BLaER1 (cell line): Measurements from ENCODE around the gene RORB.

Source experiments
- H3K27ac ChIP-seq: shearing (Covaris generic); formaldehyde crosslinking; 2 replicates; pipeline ENCODE4 v1.8.1; 2022
- H3K27me3 ChIP-seq: shearing (Covaris generic); formaldehyde crosslinking; 2 replicates; pipeline ENCODE4 v1.8.1; 2022
- H3K36me3 ChIP-seq: shearing (Covaris generic); formaldehyde crosslinking; 2 replicates; pipeline ENCODE4 v1.8.1; 2022
- H3K4me1 ChIP-seq: shearing (Covaris generic); formaldehyde crosslinking; 2 replicates; pipeline ENCODE4 v1.8.1; 2022
- H3K4me2 ChIP-seq: shearing (Covaris generic); formaldehyde crosslinking; 2 replicates; pipeline ENCODE4 v1.8.1; 2022
- H3K4me3 ChIP-seq: shearing (Covaris generic); formaldehyde crosslinking; 2 replicates; pipeline ENCODE4 v1.8.1; 2022
- H3K9ac ChIP-seq: shearing (Covaris generic); formaldehyde crosslinking; 2 replicates; pipeline ENCODE4 v1.8.1; 2022
- H3K9me3 ChIP-seq: shearing (Covaris generic); formaldehyde crosslinking; 2 replicates; pipeline ENCODE4 v1.8.1; 2022
- H4K20me1 ChIP-seq: shearing (Covaris generic); formaldehyde crosslinking; 2 replicates; pipeline ENCODE4 v1.8.1; 2022
- Cebpa-rat ChIP-seq: shearing (Covaris generic); IDR thresholded peaks from 2 replicates; pipeline ENCODE4 v1.8.1; 2022

RORB gene

DNA sequence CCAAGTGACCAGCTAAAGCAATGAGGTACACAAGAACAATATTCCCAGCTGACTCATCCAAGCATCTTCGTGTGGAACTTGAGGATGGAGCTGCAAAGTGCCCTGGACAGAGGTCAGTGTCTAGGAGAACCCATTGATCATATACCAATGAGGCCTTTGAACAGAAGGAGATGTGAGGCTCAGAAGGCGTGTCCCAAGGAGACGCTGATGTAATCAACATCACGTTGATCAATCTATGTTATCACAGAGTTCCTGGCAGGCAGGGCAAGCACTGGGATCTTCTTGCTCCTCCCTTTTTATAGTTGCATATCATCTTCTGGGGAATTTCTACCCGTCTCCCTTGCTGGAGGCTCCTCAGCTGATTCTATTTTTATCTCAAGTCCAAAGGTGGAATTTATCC, 227.2 kb downstream of the RORB start:
- no peaks in the 10 kb centered on the region for H3K4me1 ChIP-seq
- no peak overlapping the region for H3K4me2 ChIP-seq
- H3K27me3 ChIP-seq = no peaks in the 10 kb centered on the region
- H3K9me3 ChIP-seq = no peaks in the 10 kb centered on the region
- H3K4me3 ChIP-seq = no peak overlapping the region
- TF ChIP-seq Cebpa-rat = no peak
- H3K27ac ChIP-seq = no peak overlapping the region
- no peak overlapping the region for H3K9ac ChIP-seq
- H4K20me1 ChIP-seq = no peaks in the 10 kb centered on the region
- no peaks in the 10 kb centered on the region for H3K36me3 ChIP-seq

DNA sequence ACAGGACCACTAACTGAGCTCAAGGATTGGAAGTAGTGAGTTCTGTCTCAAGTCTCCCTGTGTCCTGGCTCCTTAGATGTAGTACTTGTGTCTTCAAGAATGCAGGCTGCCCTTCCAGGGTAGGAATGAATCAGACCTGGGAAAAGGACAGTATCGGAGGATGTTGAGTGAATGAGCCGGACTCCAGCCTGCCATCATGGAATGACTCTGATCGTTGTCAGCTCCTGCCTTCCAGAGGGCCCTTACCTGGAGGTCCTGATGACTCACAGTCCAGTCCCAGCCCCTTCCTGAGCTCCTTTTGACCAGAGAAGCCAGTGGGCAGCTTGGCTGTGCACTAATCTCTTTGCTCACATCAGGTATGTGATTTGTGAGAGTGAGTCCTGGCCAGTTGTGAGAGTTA, 229.4 kb downstream of the RORB start:
- Histone ChIP-seq H3K4me3 (no peak overlapping the region), H3K27ac (no peak overlapping the region), H3K36me3 (no peaks in the 10 kb centered on the region), H3K27me3 (no peaks in the 10 kb centered on the region), H3K9ac (no peak overlapping the region), H4K20me1 (no peaks in the 10 kb centered on the region), H3K4me1 (no peaks in the 10 kb centered on the region), H3K9me3 (no peaks in the 10 kb centered on the region), H3K4me2 (no peak overlapping the region)
- TF ChIP-seq Cebpa-rat = no peak

DNA sequence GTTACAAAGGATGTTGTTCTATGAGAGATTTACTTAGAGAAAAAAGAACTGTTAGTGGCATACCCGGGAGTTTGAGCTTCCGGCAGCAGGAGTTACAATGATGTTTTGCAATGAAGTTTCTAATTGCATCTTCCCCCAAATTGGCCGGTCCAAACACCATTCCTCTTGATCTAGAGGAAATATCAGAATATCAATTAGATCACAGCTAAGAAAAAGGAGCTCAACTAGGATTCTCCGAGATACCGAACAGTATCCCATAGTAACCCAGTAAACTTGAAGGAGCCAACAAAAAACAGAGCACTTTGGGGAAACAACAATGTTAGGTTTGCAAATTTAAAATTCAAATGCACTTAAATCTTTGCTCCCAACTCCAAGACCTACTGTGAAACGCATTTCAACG, 231.0 kb downstream of the RORB start:
- no peaks in the 10 kb centered on the region for H3K27me3 ChIP-seq
- no peak for TF ChIP-seq Cebpa-rat
- no peak overlapping the region for H3K4me2 ChIP-seq
- H3K27ac ChIP-seq = no peak overlapping the region
- no peaks in the 10 kb centered on the region for H3K4me1 ChIP-seq
- H3K36me3 ChIP-seq = no peaks in the 10 kb centered on the region
- H3K9me3 ChIP-seq = no peaks in the 10 kb centered on the region
- no peak overlapping the region for H3K4me3 ChIP-seq
- no peak overlapping the region for H3K9ac ChIP-seq
- H4K20me1 ChIP-seq = no peaks in the 10 kb centered on the region

DNA sequence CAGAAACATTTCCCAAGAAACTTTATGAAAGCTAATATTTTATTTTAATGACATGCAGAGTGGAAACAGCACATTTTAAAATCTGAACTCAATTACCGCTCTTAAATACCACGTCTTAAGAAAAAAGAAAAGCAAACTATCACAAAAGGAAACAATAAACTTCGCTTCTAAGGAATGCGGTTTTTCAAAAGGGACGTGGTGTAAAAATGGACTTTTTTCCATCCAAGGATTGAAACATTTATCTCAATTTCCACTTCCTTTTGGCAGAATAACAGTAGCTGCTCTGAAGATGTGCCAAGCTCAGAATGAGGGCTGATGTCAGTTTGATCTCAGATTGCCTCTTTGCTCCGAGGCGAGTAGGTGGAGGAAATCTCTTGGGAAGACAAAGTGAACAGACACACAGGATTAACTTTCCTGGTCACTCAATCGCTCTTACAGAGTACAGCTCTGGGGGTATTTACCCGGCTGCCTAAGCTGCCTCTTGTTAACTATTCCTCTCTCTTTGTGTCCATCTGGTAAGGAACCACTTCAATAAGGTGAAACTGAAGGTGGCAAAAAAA, 232.1 kb downstream of the RORB start:
- no peaks in the 10 kb centered on the region for H3K27me3 ChIP-seq
- H3K4me3 ChIP-seq = no peak overlapping the region
- TF ChIP-seq Cebpa-rat = no peak
- H3K9ac ChIP-seq = no peak overlapping the region
- no peaks in the 10 kb centered on the region for H4K20me1 ChIP-seq
- no peaks in the 10 kb centered on the region for H3K36me3 ChIP-seq
- no peaks in the 10 kb centered on the region for H3K9me3 ChIP-seq
- no peak overlapping the region for H3K4me2 ChIP-seq
- H3K27ac ChIP-seq = no peak overlapping the region
- no peaks in the 10 kb centered on the region for H3K4me1 ChIP-seq

DNA sequence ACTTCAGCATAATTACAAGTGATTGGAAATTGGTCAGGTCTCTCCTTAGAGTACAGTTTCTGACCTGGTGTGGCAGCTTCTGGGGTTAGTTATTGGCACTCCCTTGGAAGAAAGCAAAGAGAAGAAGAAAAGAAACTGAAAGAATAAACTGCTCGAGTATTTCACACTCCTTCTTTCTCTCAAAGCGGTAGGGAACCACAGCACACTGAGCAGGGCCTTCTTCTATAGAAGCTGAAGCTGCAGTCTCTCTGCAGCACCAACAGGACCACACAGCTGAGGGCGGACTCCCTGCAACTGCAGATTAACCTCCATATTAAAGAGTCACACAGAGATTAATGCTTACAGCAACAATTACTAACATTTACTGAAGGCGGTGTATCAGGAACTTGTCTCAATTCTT, 238.6 kb downstream of the RORB start:
- Histone ChIP-seq H3K4me3 (no peak overlapping the region), H3K4me1 (no peaks in the 10 kb centered on the region), H3K27ac (no peak overlapping the region), H3K36me3 (no peaks in the 10 kb centered on the region), H3K9ac (no peak overlapping the region), H4K20me1 (no peaks in the 10 kb centered on the region), H3K9me3 (no peaks in the 10 kb centered on the region), H3K27me3 (no peaks in the 10 kb centered on the region), H3K4me2 (no peak overlapping the region)
- TF ChIP-seq Cebpa-rat = no peak

DNA sequence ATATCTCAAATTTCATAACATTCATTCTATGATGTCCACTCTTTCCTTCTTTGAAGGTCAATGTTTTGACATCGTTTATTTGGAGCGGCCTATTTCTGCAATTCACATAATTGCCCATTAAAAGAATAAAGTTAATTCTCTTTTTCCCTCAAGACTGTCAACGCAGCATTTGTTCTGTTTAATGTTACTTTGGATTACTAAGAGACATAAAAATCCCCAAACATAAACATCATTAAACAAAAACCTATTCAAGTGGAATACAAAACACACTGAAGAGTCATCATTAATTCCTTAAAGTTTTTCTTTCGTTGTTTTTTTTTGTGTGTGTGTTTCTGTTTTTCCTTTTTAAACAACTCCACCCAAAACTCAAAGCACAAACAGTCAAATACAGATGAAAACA, 239.5 kb downstream of the RORB start:
- Histone ChIP-seq H3K4me1 (no peaks in the 10 kb centered on the region), H3K4me3 (no peak overlapping the region), H3K4me2 (no peak overlapping the region), H3K27me3 (no peaks in the 10 kb centered on the region), H3K27ac (no peak overlapping the region), H4K20me1 (no peaks in the 10 kb centered on the region), H3K9me3 (no peaks in the 10 kb centered on the region), H3K9ac (no peak overlapping the region), H3K36me3 (no peaks in the 10 kb centered on the region)
- no peak for TF ChIP-seq Cebpa-rat

DNA sequence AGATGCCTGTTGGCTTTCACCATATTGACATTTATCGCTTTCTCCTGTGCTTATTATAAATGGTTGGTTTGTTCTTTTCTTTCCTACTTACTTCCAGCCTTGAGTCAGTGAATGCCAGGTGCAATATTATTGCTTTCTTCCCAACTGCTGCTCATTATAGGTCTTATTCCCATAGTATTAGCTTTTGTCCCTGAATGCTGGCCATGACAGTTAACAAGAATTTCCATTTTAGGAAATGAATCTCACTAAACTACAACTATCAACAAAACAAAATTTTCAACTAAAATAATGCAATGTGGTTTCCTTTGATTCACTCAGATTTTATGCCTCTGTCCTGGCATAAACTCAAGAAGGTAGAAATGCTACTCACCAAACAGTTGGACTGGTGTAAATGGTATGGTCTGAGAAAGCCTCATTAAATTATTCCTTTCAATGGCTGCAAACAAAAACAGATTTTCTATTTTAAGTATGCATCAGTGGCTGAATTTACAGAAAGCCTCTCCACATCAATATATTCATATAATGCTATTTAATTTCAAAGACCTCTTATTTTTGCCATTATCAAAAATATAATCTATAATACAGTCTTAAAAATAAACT, 245.2 kb downstream of the RORB start:
- Histone ChIP-seq H3K9me3 (no peaks in the 10 kb centered on the region), H3K9ac (no peak overlapping the region), H3K27me3 (no peaks in the 10 kb centered on the region), H3K27ac (no peak overlapping the region), H3K4me2 (no peak overlapping the region), H3K4me3 (no peak overlapping the region), H3K4me1 (no peaks in the 10 kb centered on the region), H4K20me1 (no peaks in the 10 kb centered on the region), H3K36me3 (no peaks in the 10 kb centered on the region)
- no peak for TF ChIP-seq Cebpa-rat
